NCI-H69 (cell line): Measurements from ENCODE around the gene TIMM17A.

Experiments
- DNase-seq: peaks from one replicate; lab custom pipeline; 2025; lab: John Stamatoyannopoulos, UW

TIMM17A gene

GRCh38 chr1:201955009-201955728 lies at the start of gene TIMM17A:
TIMM17A (plus strand) TSS chr1:201955503; CDS start chr1:201955527, 24 bp downstream.
- peak; percentile 99 for DNase-seq

- peak; percentile 25 for DNase-seq
Measured at GRCh38 chr1:201906336-201906735, 49.0 kb upstream of the TIMM17A start.

GRCh38 chr1:201907621-201908020 lies 47.7 kb upstream of the TIMM17A start:
- no peak for DNase-seq

GRCh38 chr1:201911826-201912571 lies 43.3 kb upstream of the TIMM17A start:
- peak; percentile 82 for DNase-seq

GRCh38 chr1:201912832-201913231 lies 42.5 kb upstream of the TIMM17A start:
- no peak for DNase-seq

GRCh38 chr1:201914456-201915235 lies 40.7 kb upstream of the TIMM17A start:
- peak; percentile 34 for DNase-seq

GRCh38 chr1:201916649-201917249 lies 38.6 kb upstream of the TIMM17A start:
- DNase-seq = peak; percentile 85

- DNase-seq = no peak
Measured at GRCh38 chr1:201917362-201918033, 37.8 kb upstream of the TIMM17A start.

GRCh38 chr1:201918343-201918742 lies 37.0 kb upstream of the TIMM17A start:
- DNase-seq = no peak

GRCh38 chr1:201921952-201922558 lies 33.2 kb upstream of the TIMM17A start:
- no peak for DNase-seq

- DNase-seq = peak; percentile 25
Measured at GRCh38 chr1:201925301-201925567, 30.1 kb upstream of the TIMM17A start.

GRCh38 chr1:201925981-201926645 lies 29.2 kb upstream of the TIMM17A start:
- peak; percentile 87 for DNase-seq

- no peak for DNase-seq
Measured at GRCh38 chr1:201928266-201928665, 27.0 kb upstream of the TIMM17A start.

- no peak for DNase-seq
Measured at GRCh38 chr1:201930137-201930536, 25.2 kb upstream of the TIMM17A start.

- DNase-seq = no peak
Measured at GRCh38 chr1:201930803-201931202, 24.5 kb upstream of the TIMM17A start.

GRCh38 chr1:201933840-201934430 lies 21.4 kb upstream of the TIMM17A start:
- no peak for DNase-seq

- no peak for DNase-seq
Measured at GRCh38 chr1:201937624-201938213, 17.6 kb upstream of the TIMM17A start.

GRCh38 chr1:201938440-201939035 lies 16.8 kb upstream of the TIMM17A start:
- DNase-seq = no peak

GRCh38 chr1:201939148-201939547 lies 16.2 kb upstream of the TIMM17A start:
- no peak for DNase-seq

GRCh38 chr1:201939574-201939973 lies 15.7 kb upstream of the TIMM17A start:
- no peak for DNase-seq
